C4-2B (cell line): ENCODE results near the gene LIPT2.

Source experiments
- CTCF ChIP-seq: fragments of 450-650 bp; conservative IDR thresholded peaks from 2 replicates; pipeline ENCODE4 v1.5.1; 2017; ENCODE audit warnings: mild to moderate bottlenecking
- ZFX ChIP-seq: fragments of 450-650 bp; IDR thresholded peaks from 2 replicates; pipeline ENCODE4 v1.6.1; 2017

GRCh38 chr11:74534216-74534945 lies 40.9 kb upstream of the LIPT2 start:
- TF ChIP-seq CTCF, result no peak
- no peak for TF ChIP-seq ZFX
